Measurements from ENCODE around the gene ABHD17A. TPM values are rescaled to one million over a fixed set of nuclear protein-coding genes. Genes with fewer than 3 reads are reported as not detected.

The ABHD17A gene
- total RNA-seq, 1 experiment from 2014 or later, result 47.5 TPM

- Mint-ChIP-seq H3K4me3 (peak overlapping the region; percentile 91 to 95), H3K9me3 (no peaks in the 10 kb centered on the region; a peak in 1 of 5 replicates), H3K36me3 (ENCODE audit: insufficient read depth in 1 of 3, low read depth in 3 of 3) (0 out of 7 replicates have a peak, but pooled peaks cover 0 to 4% (median 0%) of the 10 kb centered on the region in 3 experiments), H3K4me1 (peaks cover 33 to 34% of the 10 kb centered on the region in 2 experiments), H3K27me3 (ENCODE audit: low read depth) (peaks cover 2% of the 10 kb centered on the region; the same call in 1 of the 2 replicates), H3K27ac (peak overlapping the region in 2 of 3 experiments; percentile 22 to 90; a peak in 4 of 7 replicates)
- Histone ChIP-seq H4K20me1 (ENCODE audit: control insufficient read depth, insufficient read depth, insufficient read length) (no peaks in the 10 kb centered on the region), H3K4me1 (ENCODE audit: insufficient read depth, low read length) (peaks cover 11% of the 10 kb centered on the region; the same call in 1 of the 2 replicates), H4K91ac (ENCODE audit: insufficient read length, low read depth, low read length) (no peak overlapping the region), H2BK120ac (ENCODE audit: low read depth, low read length, poor library complexity, severe bottlenecking) (no peak overlapping the region), H4K8ac (replicated peaks; ENCODE audit: insufficient read length, low read depth, low read length) (no peak overlapping the region), H3K4me2 (ENCODE audit: insufficient read depth, insufficient read length, low read length) (no peak overlapping the region), H3K79me2 (ENCODE audit: insufficient read depth, low read length) (peaks cover 12% of the 10 kb centered on the region; the same call in 1 of the 2 replicates), H2BK15ac (ENCODE audit: low read depth, low read length) (no peak overlapping the region; the same call in 1 of the 2 replicates), H3K9me3 (ENCODE audit: control insufficient read depth, low read depth, low read length) (no peaks in the 10 kb centered on the region), H2BK20ac (ENCODE audit: low read depth, low read length, poor library complexity, severe bottlenecking) (no peak overlapping the region), H3K18ac (ENCODE audit: insufficient read length, low read depth, low read length) (no peak overlapping the region), H3K14ac (ENCODE audit: insufficient read depth, low read length) (no peak overlapping the region; the same call in 1 of the 2 replicates), H3K27me3 (ENCODE audit: insufficient read depth, low read length) (no peaks in the 10 kb centered on the region), H3K23me2 (ENCODE audit: insufficient read length, low read depth, low read length, poor library complexity, severe bottlenecking) (peaks cover 9% of the 10 kb centered on the region), H4K5ac (ENCODE audit: insufficient read length, low read depth, low read length) (no peak overlapping the region), H3K79me1 (ENCODE audit: insufficient read depth, low read depth, low read length, poor library complexity, severe bottlenecking) (peaks cover 23% of the 10 kb centered on the region), H2BK5ac (ENCODE audit: insufficient read length, low read length) (no peak overlapping the region), H3K9ac (ENCODE audit: extremely low read depth, insufficient read length, low read length) (no peak overlapping the region), H2AFZ (ENCODE audit: low read length) (no peak overlapping the region), H3T11ph (ENCODE audit: low read length) (no peak overlapping the region), H3K27ac (ENCODE audit: insufficient read length, low read depth, low read length) (no peak overlapping the region), H2BK12ac (ENCODE audit: insufficient read length, low read depth, low read length) (no peak overlapping the region), H3K4ac (ENCODE audit: low read depth, low read length) (no peak overlapping the region), H2AK5ac (ENCODE audit: insufficient read length, low read length) (no peak overlapping the region), H3K56ac (ENCODE audit: insufficient read length, low read depth, low read length) (no peak overlapping the region), H3K23ac (ENCODE audit: insufficient read length, low read depth, low read length) (no peak overlapping the region)
- no CpG with 5 or more reads among the region's 25 CpGs for WGBS (ENCODE audit: extremely low coverage, insufficient read length, low lambda C conversion rate)
- no peak for DNase-seq
- no peak for TF ChIP-seq CTCF (conservative IDR thresholded peaks at IDR 0.05)
Measured at GRCh38 chr19:1882786-1883692, 2.3 kb downstream of the ABHD17A start.
